ENCODE data around the gene HGS. TPM values are rescaled to one million over a fixed set of nuclear protein-coding genes. Genes with fewer than 3 reads are reported as not detected.

Gene HGS
- total and polyA plus RNA-seq, 2 of the 13 experiments (the other 11 are each of a cell fraction or from before 2014, with no cell fraction given), result 73.3 to 78.1 TPM

- TF ChIP-seq ZNF17 (CRISPR knock-in tag; IDR thresholded peaks at IDR 0.05), result peak; percentile 49; the same call in 1 of the 2 replicates
- no peak; the same call in 1 of the 2 replicates for TF ChIP-seq ZC3H4 (CRISPR knock-in tag; IDR thresholded peaks at IDR 0.05; ENCODE audit: borderline replicate concordance)
- peak; percentile 89 for TF ChIP-seq ELF1 (CRISPR knock-in tag; IDR thresholded peaks at IDR 0.05)
- peak; percentile 29; the same call in 1 of the 2 replicates for TF ChIP-seq DNMT3B (CRISPR knock-in tag; conservative IDR thresholded peaks at IDR 0.05)
- peak; percentile 88; the same call in 1 of the 2 replicates for TF ChIP-seq TOE1 (CRISPR knock-in tag; IDR thresholded peaks at IDR 0.05)
- 0 out of 2 replicates have a peak, but pooled peaks have one; percentile 89 for TF ChIP-seq FOXC1 (CRISPR knock-in tag; IDR thresholded peaks at IDR 0.05; ENCODE audit: borderline replicate concordance)
- TF ChIP-seq SALL1 (CRISPR knock-in tag; IDR thresholded peaks at IDR 0.05), result peak; percentile 90
- peak; percentile 72; the same call in 1 of the 2 replicates for TF ChIP-seq MTA1 (CRISPR knock-in tag; IDR thresholded peaks at IDR 0.05; ENCODE audit: borderline replicate concordance)
- TF ChIP-seq ZNF317 (CRISPR knock-in tag; IDR thresholded peaks at IDR 0.05), result peak; percentile 12; the same call in 1 of the 2 replicates
- TF ChIP-seq ZNF335 (CRISPR knock-in tag; IDR thresholded peaks at IDR 0.05), result peak; percentile 84
- TF ChIP-seq ZNF512B (CRISPR knock-in tag; IDR thresholded peaks at IDR 0.05; ENCODE audit: borderline replicate concordance), result peak; percentile 43; the same call in 1 of the 2 replicates
- peak; percentile 66 to 70; a peak in 3 of 4 replicates for TF ChIP-seq NR2F1 (CRISPR knock-in tag; IDR thresholded peaks at IDR 0.05)
- no peak for TF ChIP-seq ZNF878 (CRISPR knock-in tag; IDR thresholded peaks at IDR 0.05)
- TF ChIP-seq HOXA7 (CRISPR knock-in tag; IDR thresholded peaks at IDR 0.05), result peak; percentile 90; the same call in 1 of the 2 replicates
- no peak for TF ChIP-seq PRDM4 (CRISPR knock-in tag; IDR thresholded peaks at IDR 0.05; ENCODE audit: borderline replicate concordance)
- peak; percentile 92 for TF ChIP-seq ZC3H13 (CRISPR knock-in tag; IDR thresholded peaks at IDR 0.05)
- TF ChIP-seq ZNF883 (CRISPR knock-in tag; IDR thresholded peaks at IDR 0.05; ENCODE audit: not compliant biosample characterization), result no peak
- peak; percentile 97 for TF ChIP-seq ZNF747 (CRISPR knock-in tag; IDR thresholded peaks at IDR 0.05; ENCODE audit: borderline replicate concordance)
- TF ChIP-seq CERS6 (CRISPR knock-in tag; IDR thresholded peaks at IDR 0.05), result no peak
- TF ChIP-seq GPBP1L1 (CRISPR knock-in tag; IDR thresholded peaks at IDR 0.05), result no peak
These were observed 19.3 kb downstream of the HGS start, which contains the start of gene MRPL12 (continued) for GRCh38 chr17:81702934-81703746.
